WTC11 (cell line): ENCODE measurements around the gene SPEM1. TPM values are rescaled to one million over a fixed set of nuclear protein-coding genes. Genes with fewer than 3 reads are reported as not detected.

Experiments
- ATAC-seq: fragments of 200-7000 bp; cut with Tn5 transposase; 2 replicates; pipeline ENCODE4 v1.10.0; 2021; ENCODE audit warnings: mild to moderate bottlenecking, moderate library complexity
- Bru-seq: library from RNA; stranded (reverse); fragments of 400-500 nt; gene quantifications from one replicate; lab custom pipeline; 2021; lab: Mats Ljungman, UMichigan
- CTCF ChIA-PET: fragments of 300-600 bp; sonication (Branson Sonifier 250); formaldehyde crosslinking; loops from one replicate; lab custom pipeline; 2021; ENCODE audit warnings: antibody characterized with exemption; lab: Charles Lee
- POLR2A ChIA-PET: fragments of 350-600 bp; sonication (Branson Sonifier 250); formaldehyde crosslinking; loops from one replicate; lab custom pipeline; 2021; ENCODE audit warnings: antibody characterized with exemption; lab: Charles Lee
- DNase-seq: peaks from one replicate; pipeline ENCODE4 v3.0.0; 2021; ENCODE audit warnings: low spot score
- H3K27ac Mint-ChIP-seq: 2 replicates; pipeline ENCODE4 v1.8.0; 2021; ENCODE audit warnings: mixed read lengths
- H3K27me3 Mint-ChIP-seq: 2 replicates; pipeline ENCODE4 v1.8.0; 2021; ENCODE audit warnings: low read depth, mild to moderate bottlenecking, moderate library complexity, mixed read lengths
- H3K36me3 Mint-ChIP-seq: 2 replicates; pipeline ENCODE4 v1.8.0; 2021; ENCODE audit warnings: mixed read lengths
- H3K4me1 Mint-ChIP-seq: 2 replicates; pipeline ENCODE4 v1.8.0; 2022; ENCODE audit warnings: mixed read lengths
- H3K4me3 Mint-ChIP-seq: 2 replicates; pipeline ENCODE4 v1.8.0; 2021; ENCODE audit warnings: mild to moderate bottlenecking, moderate library complexity, mixed read lengths
- H3K9me3 Mint-ChIP-seq: 2 replicates; pipeline ENCODE4 v1.8.0; 2021; ENCODE audit warnings: mixed read lengths
- ATF1 ChIP-seq: sonication (generic); formaldehyde crosslinking; IDR thresholded peaks from 2 replicates; pipeline ENCODE4 v1.8.1; 2023; ENCODE audit warnings: mild to moderate bottlenecking, moderate library complexity, missing genetic modification reagents
- CREM ChIP-seq: sonication (generic); formaldehyde crosslinking; IDR thresholded peaks from 2 replicates; pipeline ENCODE4 v1.8.1; 2022; ENCODE audit warnings: mild to moderate bottlenecking, missing genetic modification reagents, moderate library complexity
- GRHL2 ChIP-seq: fragments of 250-450 bp; sonication (Bioruptor Pico); IDR thresholded peaks from 2 replicates; pipeline ENCODE4 v1.8.0; 2022; ENCODE audit warnings: mild to moderate bottlenecking, moderate library complexity; ENCODE audit not compliant: insufficient replicate concordance, severe bottlenecking
- GTF2I ChIP-seq: fragments of 250-450 bp; sonication (Bioruptor Pico); conservative IDR thresholded peaks from 2 replicates; pipeline ENCODE4 v1.4.0; 2021; ENCODE audit warnings: mild to moderate bottlenecking
- HMGA2 ChIP-seq: fragments of 250-450 bp; sonication (Bioruptor Pico); IDR thresholded peaks from 2 replicates; pipeline ENCODE4 v1.4.0; 2021; ENCODE audit warnings: mild to moderate bottlenecking, moderate library complexity
- KAT7 ChIP-seq: sonication (generic); formaldehyde crosslinking; IDR thresholded peaks from 2 replicates; pipeline ENCODE4 v1.8.1; 2023; ENCODE audit warnings: missing genetic modification reagents, mild to moderate bottlenecking, borderline replicate concordance
- MXD4 ChIP-seq: fragments of 250-450 bp; sonication (Bioruptor Pico); IDR thresholded peaks from 2 replicates; pipeline ENCODE4 v1.8.0; 2021; ENCODE audit warnings: mild to moderate bottlenecking, moderate library complexity, borderline replicate concordance
- NFE2L1 ChIP-seq: sonication (generic); formaldehyde crosslinking; IDR thresholded peaks from 2 replicates; pipeline ENCODE4 v1.8.1; 2023; ENCODE audit warnings: missing genetic modification reagents
- NR2C2 ChIP-seq: sonication (generic); formaldehyde crosslinking; IDR thresholded peaks from 2 replicates; pipeline ENCODE4 v1.8.0; 2022; ENCODE audit warnings: mild to moderate bottlenecking, missing genetic modification reagents
- PRRX2 ChIP-seq: fragments of 250-450 bp; sonication (Bioruptor Pico); IDR thresholded peaks from 2 replicates; pipeline ENCODE4 v1.8.0; 2021; ENCODE audit warnings: mild to moderate bottlenecking
- RELA ChIP-seq: sonication (generic); formaldehyde crosslinking; IDR thresholded peaks from 2 replicates; pipeline ENCODE4 v1.8.1; 2022; ENCODE audit warnings: missing genetic modification reagents, mild to moderate bottlenecking, borderline replicate concordance
- RORB ChIP-seq: fragments of 250-450 bp; sonication (Bioruptor Pico); IDR thresholded peaks from 2 replicates; pipeline ENCODE4 v1.9.0; 2021; ENCODE audit warnings: mild to moderate bottlenecking
- SP1 ChIP-seq: sonication (generic); formaldehyde crosslinking; conservative IDR thresholded peaks from 2 replicates; pipeline ENCODE4 v1.8.1; 2022; ENCODE audit warnings: missing genetic modification reagents
- TCF7 ChIP-seq: sonication (generic); formaldehyde crosslinking; IDR thresholded peaks from 2 replicates; pipeline ENCODE4 v1.8.0; 2022; ENCODE audit warnings: mild to moderate bottlenecking, low read depth, missing genetic modification reagents, moderate library complexity
- TEAD4 ChIP-seq: sonication (generic); formaldehyde crosslinking; IDR thresholded peaks from 2 replicates; pipeline ENCODE4 v1.8.0; 2022; ENCODE audit warnings: mild to moderate bottlenecking, missing genetic modification reagents
- ZNF121 ChIP-seq: sonication (generic); formaldehyde crosslinking; IDR thresholded peaks from 2 replicates; pipeline ENCODE4 v1.8.0; 2023; ENCODE audit warnings: missing genetic modification reagents
- ZNF423 ChIP-seq: fragments of 250-450 bp; sonication (Bioruptor Pico); IDR thresholded peaks from 2 replicates; pipeline ENCODE4 v2.1.2; 2022; ENCODE audit warnings: mild to moderate bottlenecking, moderate library complexity
- long read RNA-seq, 3 experiments: library from RNA in 1 of 3; library from capped mRNA in 1 of 3; library from polyadenylated mRNA in 1 of 3; unstranded in 2 of 3; stranded (forward) in 1 of 3; transcript quantifications; one replicate each; pipeline ENCODE4 v2.0.0, GENCODE V29; 2021
- total RNA-seq: library from RNA; stranded (reverse); gene quantifications from 3 replicates; pipeline ENCODE4 v1.2.3, GENCODE V29; 2021
- TF ChIP-seq, protein P1 (sequence below): sonication (generic); formaldehyde crosslinking; IDR thresholded peaks from 2 replicates; pipeline ENCODE4 v1.8.0; 2023; ENCODE audit warnings: mild to moderate bottlenecking, missing genetic modification reagents
- TF ChIP-seq, protein P2 (sequence below): fragments of 250-450 bp; sonication (Bioruptor Pico); conservative IDR thresholded peaks from 2 replicates; pipeline ENCODE4 v1.9.0; 2021; ENCODE audit warnings: mild to moderate bottlenecking
- TF ChIP-seq, protein P3 (sequence below): sonication (generic); formaldehyde crosslinking; IDR thresholded peaks from 2 replicates; pipeline ENCODE4 v1.8.1; 2022; ENCODE audit warnings: missing genetic modification reagents, borderline replicate concordance
- TF ChIP-seq, protein P4 (sequence below): fragments of 250-450 bp; sonication (Bioruptor Pico); IDR thresholded peaks from 2 replicates; pipeline ENCODE4 v1.9.0; 2021; ENCODE audit warnings: mild to moderate bottlenecking
- TF ChIP-seq, protein P5 (sequence below): sonication (generic); formaldehyde crosslinking; conservative IDR thresholded peaks from 2 replicates; pipeline ENCODE4 v1.8.1; 2023; ENCODE audit warnings: mild to moderate bottlenecking, low read depth, missing genetic modification reagents, moderate library complexity

SPEM1 gene, protein sequence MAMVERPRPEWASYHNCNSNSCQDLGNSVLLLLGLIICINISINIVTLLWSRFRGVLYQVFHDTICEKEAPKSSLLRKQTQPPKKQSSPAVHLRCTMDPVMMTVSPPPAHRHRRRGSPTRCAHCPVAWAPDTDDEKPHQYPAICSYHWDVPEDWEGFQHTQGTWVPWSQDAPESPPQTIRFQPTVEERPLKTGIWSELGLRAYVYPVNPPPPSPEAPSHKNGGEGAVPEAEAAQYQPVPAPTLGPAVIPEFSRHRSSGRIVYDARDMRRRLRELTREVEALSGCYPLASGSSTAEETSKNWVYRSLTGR
- 0.18 to 0.35 TPM in 2 of 3 replicates, not detected in the other for total RNA-seq
- not detected for Bru-seq, nascent RNA
- long read RNA-seq, experiment 1, result 0 reads
- long read RNA-seq, experiment 2, result 0 reads
- long read RNA-seq, experiment 3, result 0 reads

DNA sequence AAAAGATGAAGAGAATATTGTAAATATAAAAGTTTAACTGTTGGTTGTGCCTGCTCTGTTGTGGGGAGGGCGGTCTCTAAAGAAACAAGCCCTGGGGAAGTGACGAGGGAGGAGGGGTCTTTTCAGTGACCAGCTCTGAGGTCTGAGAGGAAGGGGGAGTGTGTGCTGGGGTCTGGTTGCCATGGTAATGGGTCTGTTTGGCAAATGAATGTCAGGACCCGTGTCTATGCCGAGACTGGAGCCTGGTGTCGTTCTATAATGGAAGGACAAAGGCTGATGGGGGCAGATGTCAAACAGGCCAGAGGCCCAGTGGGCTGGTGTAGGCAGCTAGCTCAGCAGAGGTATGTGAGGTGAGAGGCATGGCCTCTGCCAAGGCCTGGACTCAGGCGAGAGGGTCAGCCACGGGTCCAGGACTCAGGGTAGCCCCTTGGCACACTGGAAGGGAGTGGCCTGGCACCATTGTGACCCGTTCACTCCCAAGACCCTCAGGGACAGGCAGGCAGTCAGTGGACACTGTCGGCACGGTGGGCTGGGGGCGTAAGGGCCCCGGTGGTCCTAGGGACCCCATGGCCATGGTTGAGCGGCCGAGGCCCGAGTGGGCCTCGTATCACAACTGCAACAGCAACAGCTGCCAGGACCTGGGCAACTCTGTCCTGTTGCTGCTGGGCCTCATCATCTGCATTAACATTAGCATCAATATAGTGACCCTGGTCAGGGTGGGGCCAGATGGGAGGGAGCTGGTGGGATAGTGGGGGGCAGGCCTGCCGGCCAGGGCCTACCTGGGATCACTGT lies at the start of gene SPEM1:
SPEM1 (plus strand) TSS at position 506 of the 792 bp plus-strand sequence; CDS start at position 567, 61 bp downstream.
- Mint-ChIP-seq H3K4me3 (no peak within 1 kb of the TSS), H3K4me1 (peaks cover 15% of the 10 kb centered on the region), H3K27me3 (no peaks in the 10 kb centered on the region), H3K36me3 (peaks cover 15% of the 10 kb centered on the region; the same call in 1 of the 2 replicates), H3K27ac (no peak within 1 kb of the TSS), H3K9me3 (no peaks in the 10 kb centered on the region)
- ATAC-seq (no peak; the same call in 1 of the 2 replicates), DNase-seq (no peak)
- ChIA-PET POLR2A (interaction anchor here (0.7 to 1.1 kb wide), 3 partner anchors 9 to 21 kb away, joined by 3 read pairs; no protein-coding TSS in a partner anchor), CTCF (interaction anchor here (0.6 to 2.0 kb wide), 10 partner anchors 11 to 140 kb away, joined by 3 to 7 read pairs (median 4); partner anchors contain the start of genes PLSCR3, TMEM102 and TMEM256)
- TF ChIP-seq PRRX2 (no peak), NFE2L1 (CRISPR knock-in tag) (no peak), TCF7 (CRISPR knock-in tag) (no peak), HMGA2 (no peak), GRHL2 (CRISPR knock-in tag) (no peak), KAT7 (CRISPR knock-in tag) (no peak), ZNF121 (no peak), TEAD4 (CRISPR knock-in tag) (no peak), RORB (CRISPR knock-in tag) (no peak), CREM (CRISPR knock-in tag) (no peak), SP1 (no peak), MXD4 (CRISPR knock-in tag) (no peak), ATF1 (no peak), ZNF423 (CRISPR knock-in tag) (no peak)
- TF ChIP-seq, protein P1, sequence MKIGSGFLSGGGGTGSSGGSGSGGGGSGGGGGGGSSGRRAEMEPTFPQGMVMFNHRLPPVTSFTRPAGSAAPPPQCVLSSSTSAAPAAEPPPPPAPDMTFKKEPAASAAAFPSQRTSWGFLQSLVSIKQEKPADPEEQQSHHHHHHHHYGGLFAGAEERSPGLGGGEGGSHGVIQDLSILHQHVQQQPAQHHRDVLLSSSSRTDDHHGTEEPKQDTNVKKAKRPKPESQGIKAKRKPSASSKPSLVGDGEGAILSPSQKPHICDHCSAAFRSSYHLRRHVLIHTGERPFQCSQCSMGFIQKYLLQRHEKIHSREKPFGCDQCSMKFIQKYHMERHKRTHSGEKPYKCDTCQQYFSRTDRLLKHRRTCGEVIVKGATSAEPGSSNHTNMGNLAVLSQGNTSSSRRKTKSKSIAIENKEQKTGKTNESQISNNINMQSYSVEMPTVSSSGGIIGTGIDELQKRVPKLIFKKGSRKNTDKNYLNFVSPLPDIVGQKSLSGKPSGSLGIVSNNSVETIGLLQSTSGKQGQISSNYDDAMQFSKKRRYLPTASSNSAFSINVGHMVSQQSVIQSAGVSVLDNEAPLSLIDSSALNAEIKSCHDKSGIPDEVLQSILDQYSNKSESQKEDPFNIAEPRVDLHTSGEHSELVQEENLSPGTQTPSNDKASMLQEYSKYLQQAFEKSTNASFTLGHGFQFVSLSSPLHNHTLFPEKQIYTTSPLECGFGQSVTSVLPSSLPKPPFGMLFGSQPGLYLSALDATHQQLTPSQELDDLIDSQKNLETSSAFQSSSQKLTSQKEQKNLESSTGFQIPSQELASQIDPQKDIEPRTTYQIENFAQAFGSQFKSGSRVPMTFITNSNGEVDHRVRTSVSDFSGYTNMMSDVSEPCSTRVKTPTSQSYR, result no peak
- TF ChIP-seq, protein P2, sequence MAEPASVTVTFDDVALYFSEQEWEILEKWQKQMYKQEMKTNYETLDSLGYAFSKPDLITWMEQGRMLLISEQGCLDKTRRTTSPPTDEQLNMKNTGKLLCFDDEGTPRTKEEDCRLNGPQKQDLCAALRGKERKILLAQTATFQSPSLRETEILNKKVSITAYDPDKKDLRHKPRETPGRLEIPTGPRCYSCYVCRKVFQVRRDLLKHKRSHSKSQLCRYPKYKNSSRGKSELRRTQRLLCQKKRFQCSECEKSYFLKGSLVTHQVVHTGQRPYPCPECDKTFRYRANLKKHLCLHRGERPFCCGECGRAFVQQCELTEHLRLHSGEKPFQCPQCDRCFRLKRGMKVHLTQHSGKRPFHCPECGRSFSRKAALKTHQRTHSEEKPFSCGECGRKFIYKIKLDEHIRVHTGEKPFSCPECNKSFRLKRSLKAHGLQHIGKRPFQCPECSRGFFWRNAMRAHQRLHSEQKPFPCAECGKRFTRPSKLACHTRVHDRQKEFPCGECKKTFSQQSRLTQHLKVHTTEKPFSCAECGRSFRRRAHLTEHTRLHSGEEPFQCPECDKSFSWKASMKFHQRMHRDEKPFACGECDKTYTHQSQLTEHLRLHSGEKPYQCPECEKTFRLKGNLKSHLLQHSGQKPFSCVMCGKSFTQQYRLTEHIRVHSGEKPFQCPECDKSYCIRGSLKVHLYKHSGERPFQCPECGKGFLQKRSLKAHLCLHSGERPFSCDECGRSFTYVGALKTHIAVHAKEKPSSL (CRISPR knock-in tag), result no peak
- TF ChIP-seq, protein P3, sequence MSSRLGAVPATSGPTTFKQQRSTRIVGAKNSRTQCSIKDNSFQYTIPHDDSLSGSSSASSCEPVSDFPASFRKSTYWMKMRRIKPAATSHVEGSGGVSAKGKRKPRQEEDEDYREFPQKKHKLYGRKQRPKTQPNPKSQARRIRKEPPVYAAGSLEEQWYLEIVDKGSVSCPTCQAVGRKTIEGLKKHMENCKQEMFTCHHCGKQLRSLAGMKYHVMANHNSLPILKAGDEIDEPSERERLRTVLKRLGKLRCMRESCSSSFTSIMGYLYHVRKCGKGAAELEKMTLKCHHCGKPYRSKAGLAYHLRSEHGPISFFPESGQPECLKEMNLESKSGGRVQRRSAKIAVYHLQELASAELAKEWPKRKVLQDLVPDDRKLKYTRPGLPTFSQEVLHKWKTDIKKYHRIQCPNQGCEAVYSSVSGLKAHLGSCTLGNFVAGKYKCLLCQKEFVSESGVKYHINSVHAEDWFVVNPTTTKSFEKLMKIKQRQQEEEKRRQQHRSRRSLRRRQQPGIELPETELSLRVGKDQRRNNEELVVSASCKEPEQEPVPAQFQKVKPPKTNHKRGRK (CRISPR knock-in tag), result no peak

DNA sequence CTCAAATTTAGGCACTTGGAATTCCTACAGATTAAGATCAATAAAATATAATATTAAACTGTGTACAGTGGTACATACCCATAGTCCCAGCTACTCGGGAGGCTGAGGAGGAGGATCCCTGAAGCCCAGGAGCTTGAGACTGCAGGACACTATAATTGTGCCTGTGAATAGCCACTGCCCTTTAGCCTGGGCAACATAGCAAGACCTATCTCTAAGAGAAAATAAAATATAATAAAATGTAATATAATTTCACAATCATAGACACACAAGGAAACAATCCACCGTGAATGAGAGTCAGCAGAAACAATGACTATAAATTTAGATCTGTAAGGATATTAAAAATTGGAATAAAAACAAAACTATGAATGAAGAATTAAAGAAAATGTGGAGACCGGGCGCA lies 49.3 kb upstream of the SPEM1 start:
- ChIA-PET CTCF (interaction anchor here (0.6 to 2.5 kb wide), 6 partner anchors 15 to 346 kb away, joined by 3 to 7 read pairs (median 4); partner anchors contain the start of genes PLSCR3 and TMEM256), POLR2A (no interaction called here)
- H3K27ac Mint-ChIP-seq, result no peak overlapping the region
- H3K4me3 Mint-ChIP-seq, result no peak overlapping the region
- H3K27me3 Mint-ChIP-seq, result peaks cover 4% of the 10 kb centered on the region
- no peaks in the 10 kb centered on the region for H3K9me3 Mint-ChIP-seq
- H3K36me3 Mint-ChIP-seq, result no peaks in the 10 kb centered on the region
- DNase-seq, result no peak
- no peak for ATAC-seq
- H3K4me1 Mint-ChIP-seq, result peaks cover 29% of the 10 kb centered on the region
- TF ChIP-seq TCF7 (CRISPR knock-in tag) (no peak), ZNF121 (no peak), NR2C2 (CRISPR knock-in tag) (no peak), GTF2I (CRISPR knock-in tag) (no peak), RELA (CRISPR knock-in tag) (no peak)
- TF ChIP-seq, protein P4, sequence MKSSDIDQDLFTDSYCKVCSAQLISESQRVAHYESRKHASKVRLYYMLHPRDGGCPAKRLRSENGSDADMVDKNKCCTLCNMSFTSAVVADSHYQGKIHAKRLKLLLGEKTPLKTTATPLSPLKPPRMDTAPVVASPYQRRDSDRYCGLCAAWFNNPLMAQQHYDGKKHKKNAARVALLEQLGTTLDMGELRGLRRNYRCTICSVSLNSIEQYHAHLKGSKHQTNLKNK (CRISPR knock-in tag), result no peak
- TF ChIP-seq, protein P5, sequence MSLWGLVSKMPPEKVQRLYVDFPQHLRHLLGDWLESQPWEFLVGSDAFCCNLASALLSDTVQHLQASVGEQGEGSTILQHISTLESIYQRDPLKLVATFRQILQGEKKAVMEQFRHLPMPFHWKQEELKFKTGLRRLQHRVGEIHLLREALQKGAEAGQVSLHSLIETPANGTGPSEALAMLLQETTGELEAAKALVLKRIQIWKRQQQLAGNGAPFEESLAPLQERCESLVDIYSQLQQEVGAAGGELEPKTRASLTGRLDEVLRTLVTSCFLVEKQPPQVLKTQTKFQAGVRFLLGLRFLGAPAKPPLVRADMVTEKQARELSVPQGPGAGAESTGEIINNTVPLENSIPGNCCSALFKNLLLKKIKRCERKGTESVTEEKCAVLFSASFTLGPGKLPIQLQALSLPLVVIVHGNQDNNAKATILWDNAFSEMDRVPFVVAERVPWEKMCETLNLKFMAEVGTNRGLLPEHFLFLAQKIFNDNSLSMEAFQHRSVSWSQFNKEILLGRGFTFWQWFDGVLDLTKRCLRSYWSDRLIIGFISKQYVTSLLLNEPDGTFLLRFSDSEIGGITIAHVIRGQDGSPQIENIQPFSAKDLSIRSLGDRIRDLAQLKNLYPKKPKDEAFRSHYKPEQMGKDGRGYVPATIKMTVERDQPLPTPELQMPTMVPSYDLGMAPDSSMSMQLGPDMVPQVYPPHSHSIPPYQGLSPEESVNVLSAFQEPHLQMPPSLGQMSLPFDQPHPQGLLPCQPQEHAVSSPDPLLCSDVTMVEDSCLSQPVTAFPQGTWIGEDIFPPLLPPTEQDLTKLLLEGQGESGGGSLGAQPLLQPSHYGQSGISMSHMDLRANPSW (CRISPR knock-in tag), result no peak
